Hematopoietic multipotent progenitor cell treated with erythropoietin and hydrocortisone succinate and interleukin-3 and kit ligand, for 8 days (in vitro differentiated cells): Measurements from ENCODE around the gene CDK13.

ENCODE experiments used
- DNase-seq: peaks from one replicate; pipeline ENCODE4 v3.0.0-alpha.2; 2015

Gene CDK13

DNA sequence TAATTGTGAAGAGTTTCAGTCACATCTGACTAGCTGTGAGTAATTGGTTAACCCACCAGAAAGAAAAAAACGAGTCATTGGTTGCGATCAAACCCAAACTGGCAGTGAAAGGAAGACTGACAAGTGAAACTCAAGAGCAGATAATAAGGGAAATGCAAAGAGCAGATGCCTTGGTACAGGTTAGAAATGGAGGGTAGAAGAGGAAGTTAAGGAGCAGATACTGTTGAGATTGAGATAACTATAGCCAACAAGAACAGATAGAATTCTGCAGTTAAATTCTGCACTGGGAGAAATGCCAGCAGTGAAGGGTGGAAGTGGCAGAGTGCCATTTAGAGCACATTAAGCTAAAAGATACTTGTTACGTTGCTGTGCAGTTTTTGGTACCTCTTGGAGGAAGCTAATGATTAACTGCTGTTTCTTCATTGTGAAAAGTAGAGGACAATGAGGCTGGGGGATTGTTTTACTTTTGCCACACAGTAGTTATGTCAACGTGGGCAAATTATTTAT lies 65.8 kb downstream of the CDK13 start:
- peak; percentile 87 for DNase-seq

DNA sequence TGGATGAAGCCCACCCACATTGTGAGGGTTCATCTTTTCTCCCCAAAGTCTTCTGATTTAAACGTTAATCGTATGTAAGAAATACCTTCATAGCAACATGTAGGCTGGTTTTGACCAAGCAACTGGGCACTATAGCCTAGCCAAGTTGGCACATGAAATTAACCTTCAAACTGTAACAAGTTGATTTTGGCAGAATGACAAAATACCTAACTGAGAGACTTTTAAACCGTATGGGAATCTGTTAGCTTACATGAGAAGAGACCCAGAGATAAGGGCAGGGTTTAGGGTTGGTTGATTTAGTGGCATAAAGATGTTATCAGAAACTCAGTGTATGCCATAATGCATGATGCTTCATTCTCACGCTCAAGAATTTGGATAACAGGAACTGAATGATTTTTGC lies 69.5 kb downstream of the CDK13 start:
- no peak for DNase-seq

GRCh38 chr7:40024048-40024447 lies 74.0 kb downstream of the CDK13 start:
- peak; percentile 26 for DNase-seq

DNA sequence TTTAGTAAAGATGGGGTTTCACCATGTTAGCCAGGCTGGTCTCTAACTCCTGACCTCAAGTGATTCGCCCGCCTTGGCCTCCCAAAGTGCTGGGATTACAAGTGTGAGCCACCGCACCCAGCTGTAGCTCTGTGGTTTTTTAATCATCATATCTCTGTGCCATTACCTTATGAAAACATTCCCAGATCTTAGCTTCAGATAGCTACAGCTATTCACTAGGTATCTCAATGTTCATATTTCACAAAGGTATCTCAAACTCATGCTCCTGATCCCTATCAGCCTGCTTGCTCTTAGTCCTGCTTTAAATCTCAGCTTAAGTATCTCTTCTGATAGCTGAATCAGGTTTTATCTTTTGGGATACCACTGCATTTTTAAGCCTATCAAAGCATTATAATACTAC lies 74.8 kb downstream of the CDK13 start:
- no peak for DNase-seq

DNA sequence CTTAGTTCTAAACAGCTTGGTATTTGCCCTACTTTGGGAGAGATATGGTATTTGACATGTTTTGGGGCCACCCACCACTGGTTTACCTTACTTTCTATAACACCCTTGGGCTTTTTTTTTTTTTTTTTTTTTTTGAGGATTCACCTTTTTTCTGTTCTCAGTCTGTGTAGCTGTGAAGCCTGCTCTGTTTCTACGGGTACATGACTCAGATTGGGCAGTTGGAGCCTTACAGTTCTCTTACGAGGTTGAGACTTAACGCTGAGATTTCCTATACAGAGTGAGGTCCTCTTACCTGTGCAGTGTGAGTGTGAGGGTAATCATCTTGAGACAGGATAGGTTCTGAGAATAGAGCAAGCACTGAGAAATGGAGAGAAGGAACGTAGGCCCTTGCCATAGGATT lies 77.5 kb downstream of the CDK13 start:
- DNase-seq, result no peak

- DNase-seq, result no peak
Measured at GRCh38 chr7:40033826-40034225, 83.8 kb downstream of the CDK13 start.

DNA sequence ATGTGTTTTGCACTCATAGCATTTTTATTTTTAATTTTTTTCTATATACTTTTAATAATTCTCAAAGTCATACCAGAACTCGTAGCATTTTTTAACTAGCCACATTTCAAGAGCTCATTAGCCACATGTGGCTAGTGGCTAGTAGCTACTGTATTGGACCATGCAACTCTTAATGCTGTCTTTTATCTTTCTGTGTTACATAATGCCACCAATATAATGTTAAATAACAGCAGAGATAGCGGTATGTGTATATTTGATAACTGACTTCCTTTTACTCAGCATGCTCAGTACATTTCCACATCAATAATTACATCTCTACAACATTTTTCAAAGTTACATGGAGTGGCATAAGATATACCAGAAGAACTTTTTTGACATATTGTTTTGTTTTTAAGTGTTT lies 91.4 kb downstream of the CDK13 start:
- peak; percentile 21 for DNase-seq

DNA sequence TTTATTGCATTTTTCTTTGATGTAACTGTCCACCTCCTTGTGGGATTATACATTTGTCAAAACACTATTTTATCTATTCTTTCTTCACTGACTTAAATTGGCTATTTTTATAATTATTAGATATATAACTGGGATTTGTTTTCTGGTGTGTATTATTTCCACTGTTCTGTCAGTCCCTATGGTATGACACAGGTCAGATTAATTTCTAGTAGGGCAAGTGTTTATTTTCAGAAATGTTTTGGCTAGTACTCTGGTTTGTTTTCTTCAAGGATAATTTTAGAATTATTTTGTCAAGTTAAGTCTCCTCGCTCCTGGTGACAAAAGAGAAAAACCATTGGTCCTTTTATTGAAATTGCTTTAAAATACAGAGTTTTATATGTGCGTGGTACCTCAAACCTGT lies 93.1 kb downstream of the CDK13 start:
- DNase-seq, result no peak

DNA sequence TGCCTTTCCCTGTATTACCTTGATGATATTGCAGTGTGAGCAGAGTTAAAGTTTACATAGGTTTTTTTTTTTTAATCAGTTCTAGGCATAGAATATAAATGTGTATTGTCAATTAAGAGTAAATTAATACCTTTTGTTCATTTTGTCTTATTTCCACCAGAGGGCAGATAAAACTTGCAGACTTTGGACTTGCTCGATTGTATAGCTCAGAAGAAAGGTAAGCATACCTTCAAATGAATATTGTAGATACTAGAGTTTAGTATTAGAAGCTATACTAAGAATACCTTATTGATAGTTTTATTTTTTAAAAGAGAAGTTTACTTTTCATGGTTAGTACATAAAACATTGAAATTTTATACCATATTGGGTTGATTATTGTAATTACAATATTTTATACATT lies 97.6 kb downstream of the CDK13 start:
- DNase-seq, result peak; percentile 17

DNA sequence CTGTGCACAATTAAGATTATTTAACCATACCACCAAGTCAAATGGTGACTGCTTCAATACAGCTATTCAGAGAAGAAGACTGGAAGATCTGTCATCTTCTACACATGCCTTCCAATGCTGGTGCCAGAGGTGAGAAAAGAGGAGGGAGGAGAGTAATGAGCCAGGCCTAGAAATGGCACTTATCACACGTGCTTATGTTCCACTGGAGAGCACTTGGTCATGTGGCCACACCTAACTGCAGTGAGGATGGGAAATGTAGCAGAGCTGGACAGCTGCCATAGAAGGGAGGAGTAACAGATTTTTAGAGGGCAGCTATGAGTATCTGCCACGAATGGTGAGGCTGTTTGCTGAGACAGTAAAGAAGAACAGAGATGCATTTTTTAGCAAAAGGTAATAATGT lies 107.2 kb downstream of the CDK13 start:
- peak; percentile 94 for DNase-seq

GRCh38 chr7:40058026-40058425 lies 108.0 kb downstream of the CDK13 start:
- DNase-seq, result no peak

- no peak for DNase-seq
Measured at GRCh38 chr7:40058636-40059035, 108.6 kb downstream of the CDK13 start.

DNA sequence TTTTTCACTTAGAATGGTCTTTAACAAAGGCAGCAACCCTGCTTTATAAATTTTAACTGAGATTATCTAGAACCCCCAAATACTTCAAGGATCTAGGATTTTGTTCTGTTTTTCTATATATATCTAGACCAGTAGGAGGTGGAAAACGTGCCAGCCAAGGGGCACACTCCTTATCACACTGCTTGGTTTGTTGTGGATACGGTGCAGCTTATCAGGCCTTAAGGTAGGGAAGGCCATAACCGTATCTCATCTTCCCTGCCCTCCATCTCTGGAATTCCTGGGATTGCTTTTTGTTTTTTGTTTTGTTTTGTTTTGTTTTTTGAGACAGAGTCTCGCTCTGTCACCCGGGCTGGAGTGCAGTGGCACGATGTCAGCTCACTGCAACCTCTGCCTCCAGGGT lies 109.0 kb downstream of the CDK13 start:
- DNase-seq, result no peak

DNA sequence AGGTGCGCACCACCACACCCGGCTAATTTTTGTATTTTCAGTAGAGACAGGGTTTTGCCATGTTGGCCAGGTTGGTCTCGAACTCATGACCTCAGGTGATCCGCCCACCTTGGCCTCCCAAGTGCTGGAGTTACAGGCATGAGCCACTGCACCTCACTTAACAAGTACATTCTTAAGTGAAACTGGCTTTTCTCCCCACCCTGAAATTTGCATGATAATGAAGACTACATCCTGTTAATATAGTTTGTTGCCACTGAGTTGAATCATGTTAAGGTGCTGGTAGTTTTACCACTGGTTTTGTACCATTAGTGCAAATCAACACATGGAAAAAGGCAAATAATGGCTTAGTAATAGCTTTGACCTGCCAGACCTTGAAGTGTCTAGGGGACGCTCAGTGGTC lies 122.2 kb downstream of the CDK13 start:
- no peak for DNase-seq

- DNase-seq, result no peak
Measured at GRCh38 chr7:40073239-40073638, 123.2 kb downstream of the CDK13 start.

DNA sequence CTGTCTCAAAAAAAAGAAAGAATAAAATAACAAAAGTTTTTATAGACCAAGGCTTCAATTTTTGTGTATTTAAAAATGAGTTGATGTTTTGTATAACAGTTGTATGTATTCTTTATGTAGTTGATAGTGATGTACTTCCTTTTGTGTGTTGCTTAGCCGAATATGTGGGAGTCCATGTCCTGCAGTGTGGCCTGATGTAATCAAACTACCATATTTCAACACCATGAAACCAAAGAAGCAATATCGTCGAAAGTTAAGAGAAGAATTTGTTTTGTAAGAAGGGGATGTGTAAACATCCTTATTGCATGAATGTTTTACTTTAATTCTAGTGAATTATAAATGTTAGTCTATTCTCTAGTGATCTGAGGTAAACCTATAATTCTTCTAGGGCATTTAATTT lies 127.8 kb downstream of the CDK13 start:
- no peak for DNase-seq

DNA sequence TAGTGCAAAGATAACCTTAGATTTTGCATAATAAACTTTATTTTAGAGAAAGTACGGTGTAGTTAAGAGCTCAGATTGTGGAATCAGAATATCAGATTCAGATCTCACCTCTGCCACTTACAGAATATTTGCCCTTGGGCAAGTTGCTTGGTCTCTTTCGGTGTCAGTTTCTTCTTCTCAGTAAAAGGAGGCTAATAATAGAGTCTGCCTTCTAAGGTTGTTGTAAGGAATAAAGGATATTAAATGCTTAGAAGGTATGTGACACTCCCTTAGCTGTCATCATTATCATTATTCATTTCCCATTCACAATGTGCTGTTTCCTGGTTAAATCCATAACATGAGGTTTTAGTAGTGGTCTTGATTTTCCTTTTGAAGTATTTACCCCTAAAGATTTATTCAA lies 142.1 kb downstream of the CDK13 start:
- DNase-seq, result no peak

- DNase-seq, result no peak
Measured at GRCh38 chr7:40093631-40094350, 143.7 kb downstream of the CDK13 start.

DNA sequence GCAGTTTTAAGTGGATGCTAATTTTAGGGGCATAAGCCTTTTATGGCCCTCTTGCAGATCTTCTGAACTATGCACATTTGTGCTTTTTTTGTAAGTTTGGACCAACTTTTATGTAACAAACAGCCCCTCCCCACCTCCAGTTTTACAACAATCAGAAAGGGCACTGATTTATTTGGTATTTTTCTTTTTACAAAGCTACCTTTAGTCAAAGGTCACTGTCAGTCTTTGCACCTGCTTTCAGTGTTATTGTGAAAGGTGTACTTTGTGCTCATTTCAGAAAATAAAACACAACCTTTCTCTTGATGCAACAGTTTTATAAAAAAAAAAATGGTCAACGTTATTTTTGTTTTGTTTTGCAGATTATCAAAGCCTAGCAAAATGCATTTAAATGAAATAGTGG lies 145.2 kb downstream of the CDK13 start:
- DNase-seq, result no peak

DNA sequence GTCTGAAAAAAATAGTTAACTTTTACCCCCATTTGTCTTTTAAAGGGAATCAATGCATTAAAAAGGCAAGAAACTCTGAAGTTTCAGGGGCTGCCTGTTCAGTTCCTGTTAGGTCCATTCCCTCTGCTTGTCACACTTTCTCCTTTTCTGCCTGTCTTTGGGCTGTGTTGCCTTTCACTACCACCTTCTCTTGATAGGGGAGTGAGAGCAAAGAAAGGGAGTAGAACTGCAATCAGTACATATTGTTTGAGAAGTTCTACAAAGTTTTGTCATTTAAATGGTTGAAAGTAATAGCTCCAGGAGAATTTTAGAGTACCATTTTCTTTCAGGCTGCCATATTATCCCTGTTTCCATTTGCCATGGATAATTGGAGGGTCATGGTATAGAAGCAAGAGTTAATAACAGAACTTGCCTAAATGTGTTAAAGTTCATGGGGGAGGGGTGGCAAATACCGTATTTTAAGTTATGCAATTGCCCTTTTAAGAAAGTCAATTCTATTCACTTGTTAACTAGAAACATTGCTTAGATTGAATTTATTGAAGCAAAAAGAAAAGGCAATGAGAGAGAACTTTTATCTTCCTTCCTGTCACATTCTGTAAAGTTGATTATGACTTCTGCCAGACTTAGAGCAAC lies 145.8 kb downstream of the CDK13 start:
- DNase-seq, result no peak

DNA sequence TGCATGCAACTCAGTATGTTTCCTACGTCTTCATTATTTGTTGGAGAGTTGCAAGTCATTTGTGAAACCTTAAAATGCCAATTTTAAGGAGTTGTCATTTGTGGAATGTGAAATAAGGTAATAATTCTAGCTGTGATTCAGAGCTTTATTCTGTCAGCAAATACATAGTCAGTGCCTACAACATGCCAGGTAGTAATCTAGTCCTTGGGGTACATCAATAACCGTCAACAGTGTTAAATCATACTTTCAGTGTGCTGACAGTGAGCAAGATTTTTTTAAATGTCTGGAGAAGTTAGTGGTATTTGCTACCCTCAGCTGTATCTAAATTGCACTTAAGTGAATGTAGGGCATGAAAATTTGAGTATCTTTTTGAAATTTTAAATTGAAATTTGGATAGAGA lies 147.7 kb downstream of the CDK13 start:
- DNase-seq, result no peak

DNA sequence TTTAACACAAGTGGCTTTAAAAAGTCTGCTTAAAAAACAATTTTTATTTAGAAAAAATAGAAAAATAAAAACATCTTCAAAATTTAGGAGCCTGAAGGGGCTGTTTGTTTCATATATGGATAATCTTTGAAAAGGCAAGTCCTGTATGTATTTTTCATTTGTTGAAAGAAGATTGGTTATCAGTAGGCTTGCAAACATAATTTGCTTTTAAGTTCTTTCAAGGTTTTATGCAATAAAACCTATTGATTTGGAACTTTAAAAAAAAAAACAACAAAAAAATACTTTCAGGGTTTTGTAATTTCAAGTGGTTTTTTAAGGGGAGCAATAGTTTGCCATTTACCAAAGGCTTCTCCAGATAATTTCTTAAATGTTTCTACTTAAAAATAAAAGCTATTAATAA lies 148.8 kb downstream of the CDK13 start:
- no peak for DNase-seq

DNA sequence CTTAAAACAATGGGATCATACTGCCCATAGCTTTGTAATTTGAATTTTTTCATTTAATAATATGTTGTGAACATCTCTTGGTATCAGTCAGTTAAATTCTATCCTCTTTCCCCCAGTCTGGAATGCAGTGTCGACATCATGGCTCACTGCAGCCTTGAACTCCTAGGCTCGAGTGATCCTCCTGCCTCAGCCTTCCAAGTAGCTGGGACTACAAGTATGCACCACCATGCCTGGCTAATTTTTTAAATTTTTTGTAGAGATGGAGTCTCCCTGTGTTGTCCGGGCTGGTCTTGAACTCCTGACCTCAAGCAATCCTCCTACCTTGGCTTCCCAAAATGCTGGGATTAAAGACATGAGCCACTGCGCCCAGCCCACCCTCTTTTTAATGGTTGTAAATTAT lies 149.8 kb downstream of the CDK13 start:
- DNase-seq, result no peak

DNA sequence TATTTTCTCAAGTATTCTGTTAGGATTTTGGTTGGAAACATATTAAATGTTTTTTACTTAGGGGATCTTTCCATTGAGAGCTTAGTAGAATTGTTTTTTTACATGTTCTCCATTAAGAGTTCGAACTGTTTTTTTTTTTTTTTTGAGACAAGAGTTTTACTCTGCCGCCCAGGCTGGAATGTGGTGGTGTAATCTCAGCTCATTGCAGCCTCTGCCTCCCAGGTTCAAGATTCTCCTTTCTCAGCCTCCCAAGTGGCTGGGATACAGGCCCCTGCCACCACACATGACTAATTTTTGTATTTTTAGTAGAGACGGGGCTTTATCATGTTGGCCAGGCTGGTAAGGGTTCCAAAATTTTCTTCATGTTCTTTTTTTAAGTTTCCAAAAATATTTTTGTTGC lies 151.1 kb downstream of the CDK13 start:
- no peak for DNase-seq

GRCh38 chr7:40102897-40103296 lies 152.8 kb downstream of the CDK13 start:
- DNase-seq, result no peak
